OCI-LY3 (cell line): ENCODE results near the gene ZNF296.

Experiments used
- EZH2phosphoT487 ChIP-seq: fragments of 200-600 bp; shearing (Covaris generic); IDR thresholded peaks from 2 replicates; pipeline ENCODE4 v1.6.1; 2018; ENCODE audit warnings: antibody characterized with exemption, mixed run types, low read depth
- TF ChIP-seq, protein P1 (sequence below): fragments of 200-600, 300-600 bp; sonication (generic); IDR thresholded peaks from 2 replicates; pipeline ENCODE4 v1.5.1; 2014; ENCODE audit warnings: antibody characterized with exemption, low read length, low read depth

DNA sequence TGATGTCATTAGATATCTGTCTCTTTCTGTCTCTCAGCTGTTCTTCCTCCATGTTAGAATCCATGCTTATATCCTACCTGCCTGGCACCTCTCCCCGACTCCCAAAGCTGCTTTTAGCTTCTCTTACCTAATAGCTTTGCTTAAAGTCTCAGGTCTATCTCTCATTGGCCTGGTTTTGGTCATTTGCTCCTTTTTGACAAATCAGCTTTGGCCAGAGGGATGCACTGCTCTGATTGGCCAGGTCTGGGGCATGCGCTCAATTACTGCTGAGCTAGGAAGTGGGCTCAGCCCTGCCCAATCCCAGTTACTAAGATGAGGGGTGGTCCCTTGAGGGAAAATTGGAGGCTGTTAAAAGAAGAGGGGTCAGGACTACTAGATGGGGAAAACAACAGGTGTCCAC, 48.9 kb downstream of the ZNF296 start:
- TF ChIP-seq, protein P1, sequence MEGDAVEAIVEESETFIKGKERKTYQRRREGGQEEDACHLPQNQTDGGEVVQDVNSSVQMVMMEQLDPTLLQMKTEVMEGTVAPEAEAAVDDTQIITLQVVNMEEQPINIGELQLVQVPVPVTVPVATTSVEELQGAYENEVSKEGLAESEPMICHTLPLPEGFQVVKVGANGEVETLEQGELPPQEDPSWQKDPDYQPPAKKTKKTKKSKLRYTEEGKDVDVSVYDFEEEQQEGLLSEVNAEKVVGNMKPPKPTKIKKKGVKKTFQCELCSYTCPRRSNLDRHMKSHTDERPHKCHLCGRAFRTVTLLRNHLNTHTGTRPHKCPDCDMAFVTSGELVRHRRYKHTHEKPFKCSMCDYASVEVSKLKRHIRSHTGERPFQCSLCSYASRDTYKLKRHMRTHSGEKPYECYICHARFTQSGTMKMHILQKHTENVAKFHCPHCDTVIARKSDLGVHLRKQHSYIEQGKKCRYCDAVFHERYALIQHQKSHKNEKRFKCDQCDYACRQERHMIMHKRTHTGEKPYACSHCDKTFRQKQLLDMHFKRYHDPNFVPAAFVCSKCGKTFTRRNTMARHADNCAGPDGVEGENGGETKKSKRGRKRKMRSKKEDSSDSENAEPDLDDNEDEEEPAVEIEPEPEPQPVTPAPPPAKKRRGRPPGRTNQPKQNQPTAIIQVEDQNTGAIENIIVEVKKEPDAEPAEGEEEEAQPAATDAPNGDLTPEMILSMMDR: no peak
- no peak for TF ChIP-seq EZH2phosphoT487
